Measurements from ENCODE around the gene BRD4. TPM values are rescaled to one million over a fixed set of nuclear protein-coding genes. Genes with fewer than 3 reads are reported as not detected.

BRD4 gene
- total RNA-seq, 1 experiment from 2014 or later: 144 TPM

GRCh38 chr19:15279326-15279904, 52.9 kb downstream of the BRD4 start:
- no peak for TF ChIP-seq CTCF (conservative IDR thresholded peaks at IDR 0.05)
- Mint-ChIP-seq H3K4me3 (no peak overlapping the region), H3K4me1 (peaks cover 58 to 62% of the 10 kb centered on the region in 2 experiments)

More at GRCh38 chr19:15279326-15279904, 52.9 kb downstream of the BRD4 start:
- H3K79me1 ChIP-seq (ENCODE audit: insufficient read depth, low read depth, low read length, poor library complexity, severe bottlenecking): peaks cover 23% of the 10 kb centered on the region
- WGBS (ENCODE audit: extremely low coverage, insufficient read length, low lambda C conversion rate): no CpG with 5 or more reads among the region's 4 CpGs
- no peaks in the 10 kb centered on the region for H3K27me3 Mint-ChIP-seq (ENCODE audit: low read depth)
- H3K27ac ChIP-seq (ENCODE audit: insufficient read length, low read depth, low read length): no peak overlapping the region
- no peak overlapping the region for H3K14ac ChIP-seq (ENCODE audit: insufficient read depth, low read length)
- H3K18ac ChIP-seq (ENCODE audit: insufficient read length, low read depth, low read length): no peak overlapping the region
- no peaks in the 10 kb centered on the region for H3K36me3 Mint-ChIP-seq (ENCODE audit: insufficient read depth in 1 of 3, low read depth in 3 of 3)
- H3K27me3 ChIP-seq (ENCODE audit: insufficient read depth, low read length): no peaks in the 10 kb centered on the region
- H4K91ac ChIP-seq (ENCODE audit: insufficient read length, low read depth, low read length): no peak overlapping the region
- H4K20me1 ChIP-seq (ENCODE audit: control insufficient read depth, insufficient read depth, insufficient read length): no peaks in the 10 kb centered on the region
- H4K5ac ChIP-seq (ENCODE audit: insufficient read length, low read depth, low read length): no peak overlapping the region
- no peak overlapping the region for H2AK5ac ChIP-seq (ENCODE audit: insufficient read length, low read length)
- no peak overlapping the region for H3K56ac ChIP-seq (ENCODE audit: insufficient read length, low read depth, low read length)
- H2BK15ac ChIP-seq (ENCODE audit: low read depth, low read length): no peak overlapping the region
- no peak overlapping the region for H2BK120ac ChIP-seq (ENCODE audit: low read depth, low read length, poor library complexity, severe bottlenecking)
- DNase-seq: no peak
- no peak overlapping the region for H2BK20ac ChIP-seq (ENCODE audit: low read depth, low read length, poor library complexity, severe bottlenecking)
- H3K9me3 Mint-ChIP-seq: no peaks in the 10 kb centered on the region
- no peak overlapping the region for H4K8ac ChIP-seq (replicated peaks; ENCODE audit: insufficient read length, low read depth, low read length)
- no peak overlapping the region for H3K23ac ChIP-seq (ENCODE audit: insufficient read length, low read depth, low read length)
- no peak overlapping the region for H3K9ac ChIP-seq (ENCODE audit: extremely low read depth, insufficient read length, low read length)
- H3T11ph ChIP-seq (ENCODE audit: low read length): no peak overlapping the region
- H3K4ac ChIP-seq (ENCODE audit: low read depth, low read length): no peak overlapping the region
- H3K79me2 ChIP-seq (ENCODE audit: insufficient read depth, low read length): peaks cover 85% of the 10 kb centered on the region
- H3K4me2 ChIP-seq (ENCODE audit: insufficient read depth, insufficient read length, low read length): no peak overlapping the region
- no peaks in the 10 kb centered on the region for H3K9me3 ChIP-seq (ENCODE audit: control insufficient read depth, low read depth, low read length)
- H3K27ac Mint-ChIP-seq: peak overlapping the region; percentile 7 to 82 (median 57); a peak in 3 of 7 replicates
- H3K23me2 ChIP-seq (ENCODE audit: insufficient read length, low read depth, low read length, poor library complexity, severe bottlenecking): no peaks in the 10 kb centered on the region
- H2AFZ ChIP-seq (ENCODE audit: low read length): no peak overlapping the region
- H3K4me1 ChIP-seq (ENCODE audit: insufficient read depth, low read length): peaks cover 6% of the 10 kb centered on the region; the same call in 1 of the 2 replicates
- no peak overlapping the region for H2BK12ac ChIP-seq (ENCODE audit: insufficient read length, low read depth, low read length)
- no peak overlapping the region for H2BK5ac ChIP-seq (ENCODE audit: insufficient read length, low read length)
